Esophagus squamous epithelium (tissue), 5 donors: ENCODE data around the gene DPEP1. TPM values are rescaled to one million over a fixed set of nuclear protein-coding genes. Genes with fewer than 3 reads are reported as not detected.

Experiments used
- DNase-seq: peaks from one replicate; lab custom pipeline; 2025; lab: John Stamatoyannopoulos, UW
- H3K27ac ChIP-seq, 4 donors: fragments of 200-600 bp; sonication (generic); one replicate each; pipeline ENCODE4 v1.5.1; 2016 to 2019; ENCODE audit warnings: mild to moderate bottlenecking in 1 of 4
- H3K27me3 ChIP-seq, 4 donors: fragments of 200-600 bp; sonication (generic); 1 replicate in 3 of 4; 2 replicates in 1 of 4; pipeline versions ENCODE4 v1.5.1 to v1.6.0; 2017 to 2021; ENCODE audit warnings: antibody characterized with exemption in 1 of 4
- H3K36me3 ChIP-seq, 3 donors: fragments of 200-600 bp; sonication (generic); one replicate each; pipeline ENCODE4 v1.5.1; 2016 to 2019
- H3K4me1 ChIP-seq, 3 donors: fragments of 200-600 bp; sonication (generic); one replicate each; pipeline ENCODE4 v1.5.1; 2017 to 2019
- H3K4me3 ChIP-seq, 4 donors: fragments of 200-600 bp; sonication (generic); 1 replicate in 3 of 4; 2 replicates in 1 of 4; pipeline ENCODE4 v1.5.1; 2016 to 2019; ENCODE audit warnings: mild to moderate bottlenecking in 2 of 4, moderate library complexity in 1 of 4
- H3K9me3 ChIP-seq, 3 donors: fragments of 200-600 bp; sonication (generic); one replicate each; pipeline ENCODE4 v1.5.1; 2016 to 2019
- POLR2A ChIP-seq, 4 donors: fragments of 450-650 bp; IDR thresholded peaks; one replicate each; pipeline ENCODE4 v1.6.1; 2017; ENCODE audit warnings: antibody characterized with exemption in 4 of 4, mild to moderate bottlenecking in 4 of 4, moderate library complexity in 3 of 4
- WGBS, 2 donors: methylation state at CpG; one replicate each; pipeline ENCODE4 v1.1.5; 2018; 5-methylcytosine and 5-hydroxymethylcytosine counted together
- intact Hi-C: fragments of 100-400 bp; cut with DNase I; formaldehyde crosslinking; loops from one replicate; pipeline ENCODE4 v1.15.0; 2022
- total RNA-seq, 4 donors: library from RNA; depleted of rRNA; stranded (reverse); fragments of >200 nt; gene quantifications; one replicate each; pipeline ENCODE4 v1.1.0, GENCODE V29; 2016
- TF ChIP-seq, protein P1 (sequence below), 6 experiments: fragments of 450-650 bp in 4 of 6; fragments of 200-600 bp in 2 of 6; sonication (generic) in 2 of 6; IDR thresholded peaks; one replicate each; pipeline ENCODE4 v1.5.1; 2016 to 2019; ENCODE audit warnings: antibody characterized with exemption in 6 of 6, mild to moderate bottlenecking in 4 of 6, moderate library complexity in 4 of 6
- donor health status: DM: yes; HTN: yes; CAD: no.

Gene DPEP1
- total RNA-seq, 4 donors from 2014 or later, result 0.76 to 4.1 TPM; not detected in 2

DNA sequence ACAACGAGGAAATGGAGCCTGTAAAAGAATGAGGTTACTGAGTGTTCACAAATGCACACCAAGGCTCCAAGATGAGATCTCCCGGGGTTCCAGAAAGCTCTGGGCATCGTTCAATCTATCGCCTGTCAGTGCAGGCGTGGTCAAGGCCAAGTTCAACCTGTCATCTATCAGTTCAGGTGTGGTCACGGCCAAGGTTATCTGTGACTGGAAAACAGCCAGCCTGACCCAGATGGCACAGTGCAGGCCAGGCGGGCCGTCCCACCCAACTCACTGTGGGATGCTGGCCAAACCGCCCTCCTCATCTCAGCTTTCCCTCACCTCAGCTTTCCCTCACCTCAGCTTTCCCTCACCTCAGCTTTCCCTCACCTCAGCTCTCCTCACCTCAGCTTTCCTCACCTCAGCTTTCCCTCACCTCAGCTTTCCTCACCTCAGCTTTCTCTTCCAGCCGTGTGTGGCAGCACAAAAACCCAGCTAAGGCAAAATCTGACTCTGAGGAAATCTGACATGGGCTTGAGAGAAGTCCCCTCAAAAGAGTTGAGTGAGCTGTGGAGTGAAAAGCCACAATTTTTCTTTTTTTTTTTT, 41.7 kb downstream of the DPEP1 start:
- intact Hi-C loops, result no loop called here
- Histone ChIP-seq H3K4me1 (peaks cover 13 to 39% (median 15%) of the 10 kb centered on the region in 3 donors), H3K36me3 (peaks cover 0 to 45% (median 4%) of the 10 kb centered on the region in 3 donors), H3K27ac (no peak overlapping the region), H3K9me3 (no peaks in the 10 kb centered on the region), H3K27me3 (no peaks in the 10 kb centered on the region), H3K4me3 (no peak overlapping the region)
- DNase-seq, result no peak
- 82 to 90% methylated on average over 9 to 10 of the region's 10 CpGs for WGBS, 2 donors
- TF ChIP-seq, protein P1, sequence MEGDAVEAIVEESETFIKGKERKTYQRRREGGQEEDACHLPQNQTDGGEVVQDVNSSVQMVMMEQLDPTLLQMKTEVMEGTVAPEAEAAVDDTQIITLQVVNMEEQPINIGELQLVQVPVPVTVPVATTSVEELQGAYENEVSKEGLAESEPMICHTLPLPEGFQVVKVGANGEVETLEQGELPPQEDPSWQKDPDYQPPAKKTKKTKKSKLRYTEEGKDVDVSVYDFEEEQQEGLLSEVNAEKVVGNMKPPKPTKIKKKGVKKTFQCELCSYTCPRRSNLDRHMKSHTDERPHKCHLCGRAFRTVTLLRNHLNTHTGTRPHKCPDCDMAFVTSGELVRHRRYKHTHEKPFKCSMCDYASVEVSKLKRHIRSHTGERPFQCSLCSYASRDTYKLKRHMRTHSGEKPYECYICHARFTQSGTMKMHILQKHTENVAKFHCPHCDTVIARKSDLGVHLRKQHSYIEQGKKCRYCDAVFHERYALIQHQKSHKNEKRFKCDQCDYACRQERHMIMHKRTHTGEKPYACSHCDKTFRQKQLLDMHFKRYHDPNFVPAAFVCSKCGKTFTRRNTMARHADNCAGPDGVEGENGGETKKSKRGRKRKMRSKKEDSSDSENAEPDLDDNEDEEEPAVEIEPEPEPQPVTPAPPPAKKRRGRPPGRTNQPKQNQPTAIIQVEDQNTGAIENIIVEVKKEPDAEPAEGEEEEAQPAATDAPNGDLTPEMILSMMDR (IDR thresholded peaks at IDR 0.05), result no peak

DNA sequence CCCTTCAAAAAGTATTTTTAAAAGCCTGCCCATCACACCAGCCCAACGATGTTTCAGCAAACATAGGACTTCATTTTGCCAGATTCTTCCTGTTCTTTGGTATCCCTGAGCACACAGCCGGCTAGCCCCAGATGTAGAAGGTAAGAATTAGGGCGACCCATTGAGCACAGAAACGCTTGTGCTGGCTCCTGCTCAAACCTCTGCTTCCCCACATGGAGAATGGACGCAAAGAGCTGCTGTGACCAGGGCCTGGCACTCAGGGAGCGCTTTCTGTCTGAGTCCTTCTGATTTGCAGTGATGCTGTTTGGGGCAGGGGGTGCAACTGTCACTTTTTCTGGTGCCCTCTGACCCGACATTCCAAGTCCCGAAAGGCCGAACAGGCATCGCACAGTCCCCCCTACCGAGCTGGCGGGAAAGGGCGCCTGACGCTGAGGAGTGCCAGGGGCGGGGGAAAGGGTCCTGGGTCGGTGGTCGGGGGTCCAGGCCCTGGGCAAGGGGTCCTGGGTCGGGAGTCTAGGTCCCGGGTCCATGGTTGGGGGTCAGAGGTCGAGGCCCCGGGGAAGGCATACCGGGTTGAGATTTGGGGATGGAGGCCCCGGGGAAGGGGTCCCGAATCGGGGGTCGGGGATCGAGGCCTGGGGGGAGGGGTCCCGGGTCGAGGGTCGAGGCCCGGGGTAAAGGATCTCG, 43.1 kb downstream of the DPEP1 start:
- H3K27ac ChIP-seq, result peak overlapping the region; percentile 89 to 95 (median 93)
- H3K4me3 ChIP-seq, result peak overlapping the region; percentile 91 to 99 (median 98)
- 56 to 61% methylated on average over 4 to 8 of the region's 32 CpGs for WGBS, 2 donors
- H3K36me3 ChIP-seq, result peaks cover 0 to 45% (median 4%) of the 10 kb centered on the region in 3 donors
- DNase-seq, result no peak
- intact Hi-C loops, result no loop called here
- H3K4me1 ChIP-seq, result peaks cover 13 to 39% (median 15%) of the 10 kb centered on the region in 3 donors
- H3K27me3 ChIP-seq, result no peaks in the 10 kb centered on the region
- H3K9me3 ChIP-seq, result no peaks in the 10 kb centered on the region
- TF ChIP-seq, protein P1 (IDR thresholded peaks at IDR 0.05), result no peak
- TF ChIP-seq POLR2A (IDR thresholded peaks at IDR 0.05), result no peak

DNA sequence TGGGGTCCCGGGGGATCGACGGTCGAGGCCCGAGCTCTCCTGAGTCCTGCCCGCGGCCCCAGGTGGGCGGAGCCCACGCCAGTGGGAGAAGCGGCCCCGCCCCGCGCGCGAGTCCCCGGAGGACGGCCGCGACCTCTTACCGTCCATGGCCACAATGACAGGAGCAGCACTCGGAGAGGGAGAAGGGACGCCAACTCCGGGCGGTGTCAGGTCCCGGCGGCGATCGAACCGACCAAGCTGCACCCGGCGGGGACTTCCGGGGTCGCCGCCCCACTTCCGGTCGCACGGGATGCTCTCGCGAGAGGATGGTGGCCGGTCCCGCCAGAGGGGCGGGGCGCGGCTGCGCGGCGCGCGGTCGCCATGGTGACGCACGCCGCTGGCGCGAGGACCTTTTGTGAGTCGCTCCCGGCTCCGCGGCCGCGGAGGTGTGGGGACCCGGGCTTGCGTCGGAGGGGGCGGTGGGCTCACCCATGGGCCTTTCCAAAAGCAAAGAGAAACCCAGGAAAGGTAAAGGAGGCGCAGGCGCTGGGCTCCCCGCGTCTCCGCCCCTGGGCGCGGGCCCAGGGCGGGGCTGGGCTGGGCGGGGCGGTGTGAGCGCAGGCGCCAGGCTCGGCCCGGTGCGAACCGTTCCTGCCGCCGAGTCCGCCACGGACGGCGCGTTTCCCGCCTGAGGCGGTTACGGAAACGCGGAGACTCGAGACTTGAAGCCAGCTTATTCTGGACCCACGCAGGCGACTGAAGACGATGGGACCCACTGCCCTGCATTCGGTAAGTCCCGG, 44.2 kb downstream of the DPEP1 start, which contains the start of the genes CHMP1A and SPATA33:
TSS of gene CHMP1A (minus strand) at position 267 of the 779 bp plus-strand sequence. CDS start at position 147, 120 bp downstream.
TSS of gene SPATA33 (plus strand) at position 395 of the 779 bp plus-strand sequence. CDS start at position 471, 76 bp downstream.
- Histone ChIP-seq H3K27me3 (no peaks in the 10 kb centered on the region), H3K4me1 (peaks cover 13 to 39% (median 15%) of the 10 kb centered on the region in 3 donors), H3K4me3 (peak within 1 kb of the TSS; percentile 91 to 99 (median 98)), H3K27ac (peak within 1 kb of the TSS; percentile 89 to 95 (median 93)), H3K9me3 (no peaks in the 10 kb centered on the region), H3K36me3 (peaks cover 0 to 45% (median 0%) of the 10 kb centered on the region in 3 donors)
- intact Hi-C loops, result no loop called here
- TF ChIP-seq, protein P1 (IDR thresholded peaks at IDR 0.05), result no peak
- peak in 3 of 4 donors; percentile 36 to 43 (median 39) for TF ChIP-seq POLR2A (IDR thresholded peaks at IDR 0.05)
- peak; percentile 48 for DNase-seq
- WGBS, 2 donors, result 0% methylated on average over 15 of the region's 99 CpGs; no CpG with 5 or more reads in 1 of the 2 donors

DNA sequence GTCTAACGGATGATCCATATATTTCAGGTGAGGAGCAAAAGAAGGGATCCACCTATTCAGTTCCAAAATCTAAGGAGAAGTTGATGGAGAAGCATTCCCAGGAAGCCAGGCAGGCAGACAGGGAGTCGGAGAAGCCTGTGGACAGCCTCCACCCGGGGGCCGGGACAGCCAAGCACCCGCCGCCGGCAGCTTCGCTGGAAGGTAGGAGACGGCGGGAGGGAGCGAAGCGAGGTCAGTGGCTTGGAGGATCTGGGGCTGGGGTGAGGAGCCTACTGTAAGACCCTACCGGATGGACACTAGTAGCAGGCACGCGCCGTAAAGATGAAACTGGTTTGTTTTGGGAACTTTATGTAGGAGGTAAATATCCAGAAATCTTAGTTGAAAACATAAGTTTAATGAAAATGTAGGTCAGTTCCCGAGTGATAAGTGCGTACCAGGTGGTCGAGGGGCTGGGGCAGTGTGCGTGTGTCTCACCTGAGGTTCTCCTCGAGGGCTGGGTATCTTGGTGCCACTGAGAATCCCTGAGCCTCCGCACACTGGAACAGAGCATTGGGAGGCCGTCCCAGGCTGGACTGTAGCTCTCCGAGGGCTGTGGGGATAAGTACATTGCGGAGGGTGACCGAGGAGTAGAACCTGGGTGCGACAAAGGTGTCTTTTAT, 44.9 kb downstream of the DPEP1 start:
- H3K27me3 ChIP-seq, result no peaks in the 10 kb centered on the region
- H3K27ac ChIP-seq, result peak overlapping the region; percentile 89 to 95 (median 93)
- peaks cover 13 to 39% (median 15%) of the 10 kb centered on the region in 3 donors for H3K4me1 ChIP-seq
- 8 to 18% methylated on average over 23 to 27 of the region's 27 CpGs for WGBS, 2 donors
- H3K9me3 ChIP-seq, result no peaks in the 10 kb centered on the region
- intact Hi-C loops, result no loop called here
- H3K36me3 ChIP-seq, result peaks cover 0 to 45% (median 0%) of the 10 kb centered on the region in 3 donors
- no peak for DNase-seq
- peak overlapping the region; percentile 91 to 99 (median 98) for H3K4me3 ChIP-seq
- peak in 1 of 4 donors; percentile 3 for TF ChIP-seq POLR2A (IDR thresholded peaks at IDR 0.05)
- TF ChIP-seq, protein P1 (IDR thresholded peaks at IDR 0.05), result no peak
